ENCODE results near the gene NIM1K.

DNA sequence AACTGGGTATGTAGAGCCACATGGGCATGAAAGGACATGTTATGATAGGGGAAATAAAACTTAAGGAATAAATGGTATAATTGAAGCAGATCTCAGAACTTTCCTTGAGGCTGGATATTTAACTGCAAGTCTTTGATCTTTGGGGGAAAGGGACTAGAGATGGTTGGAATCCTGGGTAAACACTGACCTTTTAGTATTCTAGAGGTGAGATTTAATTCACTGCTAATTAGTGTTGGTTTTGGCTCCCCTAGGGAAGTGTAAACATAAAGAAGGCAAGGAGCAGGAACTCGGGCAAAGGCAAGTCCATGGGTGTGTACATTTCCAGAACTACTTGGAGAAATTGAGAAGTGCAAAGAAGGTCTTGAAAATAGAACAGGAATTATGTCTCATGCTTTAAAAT lies 16.6 kb downstream of the NIM1K start:
- TF ChIP-seq, protein P1, sequence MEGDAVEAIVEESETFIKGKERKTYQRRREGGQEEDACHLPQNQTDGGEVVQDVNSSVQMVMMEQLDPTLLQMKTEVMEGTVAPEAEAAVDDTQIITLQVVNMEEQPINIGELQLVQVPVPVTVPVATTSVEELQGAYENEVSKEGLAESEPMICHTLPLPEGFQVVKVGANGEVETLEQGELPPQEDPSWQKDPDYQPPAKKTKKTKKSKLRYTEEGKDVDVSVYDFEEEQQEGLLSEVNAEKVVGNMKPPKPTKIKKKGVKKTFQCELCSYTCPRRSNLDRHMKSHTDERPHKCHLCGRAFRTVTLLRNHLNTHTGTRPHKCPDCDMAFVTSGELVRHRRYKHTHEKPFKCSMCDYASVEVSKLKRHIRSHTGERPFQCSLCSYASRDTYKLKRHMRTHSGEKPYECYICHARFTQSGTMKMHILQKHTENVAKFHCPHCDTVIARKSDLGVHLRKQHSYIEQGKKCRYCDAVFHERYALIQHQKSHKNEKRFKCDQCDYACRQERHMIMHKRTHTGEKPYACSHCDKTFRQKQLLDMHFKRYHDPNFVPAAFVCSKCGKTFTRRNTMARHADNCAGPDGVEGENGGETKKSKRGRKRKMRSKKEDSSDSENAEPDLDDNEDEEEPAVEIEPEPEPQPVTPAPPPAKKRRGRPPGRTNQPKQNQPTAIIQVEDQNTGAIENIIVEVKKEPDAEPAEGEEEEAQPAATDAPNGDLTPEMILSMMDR (tag by site-specific recombination; IDR thresholded peaks at IDR 0.05): no peak
- TF ChIP-seq ZBTB48 (tag by site-specific recombination; IDR thresholded peaks at IDR 0.05): no peak
- no peak for TF ChIP-seq REPIN1 (tag by site-specific recombination; IDR thresholded peaks at IDR 0.05; ENCODE audit: low read depth)
- no peak for TF ChIP-seq KLF7 (tag by site-specific recombination; IDR thresholded peaks at IDR 0.05; ENCODE audit: borderline replicate concordance)
- TF ChIP-seq ZNF558 (tag by site-specific recombination; IDR thresholded peaks at IDR 0.05): no peak
- TF ChIP-seq SALL2 (tag by site-specific recombination; IDR thresholded peaks at IDR 0.05; ENCODE audit: borderline replicate concordance): no peak
- TF ChIP-seq KLF16 (tag by site-specific recombination; IDR thresholded peaks at IDR 0.05): no peak
- TF ChIP-seq MEIS1 (CRISPR knock-in tag; IDR thresholded peaks at IDR 0.05; ENCODE audit: borderline replicate concordance): no peak
- no peak for TF ChIP-seq ZNF311 (tag by site-specific recombination; IDR thresholded peaks at IDR 0.05; ENCODE audit: borderline replicate concordance)
